Parathyroid adenoma (tissue), 2 donors: ENCODE data around the gene HSD17B8.

Source experiments
- H2AFZ ChIP-seq: fragments of 300-600 bp; sonication (generic); one replicate; pipeline ENCODE4 v1.7.0; 2017; ENCODE audit warnings: antibody characterized with exemption, mild to moderate bottlenecking
- H3K27ac ChIP-seq: fragments of 300-600 bp; sonication (generic); one replicate; pipeline ENCODE4 v1.7.0; 2017
- H3K27me3 ChIP-seq: fragments of 300-600 bp; sonication (generic); one replicate; pipeline ENCODE4 v1.7.0; 2017; ENCODE audit warnings: low read length; ENCODE audit not compliant: control insufficient read depth, insufficient read depth
- H3K36me3 ChIP-seq: fragments of 300-600 bp; sonication (generic); one replicate; pipeline ENCODE4 v1.7.0; 2017; ENCODE audit warnings: low read length; ENCODE audit not compliant: control insufficient read depth, insufficient read depth
- H3K4me1 ChIP-seq: fragments of 300-600 bp; sonication (generic); one replicate; pipeline ENCODE4 v1.7.0; 2017; ENCODE audit warnings: control low read depth
- H3K4me2 ChIP-seq: fragments of 300-600 bp; sonication (generic); one replicate; pipeline ENCODE4 v1.7.0; 2017; ENCODE audit warnings: low read length
- H3K4me3 ChIP-seq: fragments of 300-600 bp; sonication (generic); one replicate; pipeline ENCODE4 v1.7.0; 2017; ENCODE audit warnings: low read depth, low read length
- H3K79me2 ChIP-seq: fragments of 300-600 bp; sonication (generic); one replicate; pipeline ENCODE4 v1.7.0; 2017; ENCODE audit warnings: control low read depth
- H3K9ac ChIP-seq: fragments of 300-600 bp; sonication (generic); one replicate; pipeline ENCODE4 v1.7.0; 2017; ENCODE audit warnings: mild to moderate bottlenecking
- H3K9me3 ChIP-seq: fragments of 300-600 bp; sonication (generic); one replicate; pipeline ENCODE4 v1.7.0; 2017; ENCODE audit warnings: low read length; ENCODE audit not compliant: control insufficient read depth
- CTCF ChIP-seq: fragments of 300-600 bp; sonication (generic); IDR thresholded peaks from one replicate; pipeline ENCODE4 v1.7.0; 2017; ENCODE audit warnings: antibody characterized with exemption, mild to moderate bottlenecking
- donor health status: primary hyperparathyroidism.

The HSD17B8 gene

GRCh38 chr6:33211136-33211535 is 6.7 kb downstream of the HSD17B8 start:
- H3K4me3 ChIP-seq = no peak overlapping the region
- no peak overlapping the region for H3K27ac ChIP-seq
- H3K4me1 ChIP-seq = peaks cover 10% of the 10 kb centered on the region
- H2AFZ ChIP-seq = no peak overlapping the region
- H3K36me3 ChIP-seq = no peaks in the 10 kb centered on the region
- no peak overlapping the region for H3K9ac ChIP-seq
- H3K4me2 ChIP-seq = no peak overlapping the region
- no peak for TF ChIP-seq CTCF
- H3K79me2 ChIP-seq = no peaks in the 10 kb centered on the region
- H3K27me3 ChIP-seq = no peaks in the 10 kb centered on the region
- no peaks in the 10 kb centered on the region for H3K9me3 ChIP-seq

GRCh38 chr6:33211666-33212422 is 7.4 kb downstream of the HSD17B8 start:
- Histone ChIP-seq H3K4me3 (no peak overlapping the region), H3K36me3 (no peaks in the 10 kb centered on the region), H3K27me3 (no peaks in the 10 kb centered on the region), H3K79me2 (no peaks in the 10 kb centered on the region), H3K9me3 (no peaks in the 10 kb centered on the region), H3K4me1 (peaks cover 9% of the 10 kb centered on the region), H3K9ac (no peak overlapping the region), H2AFZ (no peak overlapping the region), H3K4me2 (no peak overlapping the region), H3K27ac (no peak overlapping the region)
- TF ChIP-seq CTCF = no peak

GRCh38 chr6:33212857-33213165 is 8.4 kb downstream of the HSD17B8 start:
- Histone ChIP-seq H3K79me2 (no peaks in the 10 kb centered on the region), H2AFZ (peak overlapping the region; percentile 71), H3K36me3 (no peaks in the 10 kb centered on the region), H3K9me3 (no peaks in the 10 kb centered on the region), H3K9ac (no peak overlapping the region), H3K4me1 (peaks cover 9% of the 10 kb centered on the region), H3K4me2 (peak overlapping the region; percentile 86), H3K27ac (peak overlapping the region; percentile 25), H3K4me3 (peak overlapping the region; percentile 43), H3K27me3 (no peaks in the 10 kb centered on the region)
- no peak for TF ChIP-seq CTCF

- no peak overlapping the region for H3K9ac ChIP-seq
- no peaks in the 10 kb centered on the region for H3K27me3 ChIP-seq
- no peak overlapping the region for H3K27ac ChIP-seq
- H3K4me1 ChIP-seq = peaks cover 9% of the 10 kb centered on the region
- H3K36me3 ChIP-seq = no peaks in the 10 kb centered on the region
- H3K79me2 ChIP-seq = no peaks in the 10 kb centered on the region
- TF ChIP-seq CTCF = no peak
- peak overlapping the region; percentile 43 for H3K4me3 ChIP-seq
- peak overlapping the region; percentile 86 for H3K4me2 ChIP-seq
- no peaks in the 10 kb centered on the region for H3K9me3 ChIP-seq
- H2AFZ ChIP-seq = peak overlapping the region; percentile 71
Measured at GRCh38 chr6:33213166-33213988, 8.9 kb downstream of the HSD17B8 start.
